HFFc6 (cell line): Measurements from ENCODE around the gene RCSD1. TPM values are rescaled to one million over a fixed set of nuclear protein-coding genes. Genes with fewer than 3 reads are reported as not detected.

ENCODE experiments used
- DNase-seq: peaks from one replicate; pipeline ENCODE4 v3.0.0-alpha.2; 2018
- H3K27ac Mint-ChIP-seq: 2 replicates; pipeline ENCODE4 v1.8.0; 2020; ENCODE audit warnings: mild to moderate bottlenecking, mixed read lengths
- H3K27me3 Mint-ChIP-seq: 2 replicates; pipeline ENCODE4 v1.8.0; 2021; ENCODE audit warnings: mild to moderate bottlenecking, moderate library complexity, mixed read lengths; ENCODE audit not compliant: insufficient read depth
- H3K36me3 Mint-ChIP-seq: 2 replicates; pipeline ENCODE4 v1.8.0; 2021; ENCODE audit warnings: low read depth, mixed read lengths
- H3K4me1 Mint-ChIP-seq: 2 replicates; pipeline ENCODE4 v1.8.0; 2020; ENCODE audit warnings: low read depth, mixed read lengths
- H3K4me3 Mint-ChIP-seq: 2 replicates; pipeline ENCODE4 v1.8.0; 2020; ENCODE audit warnings: mild to moderate bottlenecking, moderate library complexity, mixed read lengths
- H3K9me3 Mint-ChIP-seq: 2 replicates; pipeline ENCODE4 v1.8.0; 2020; ENCODE audit warnings: mild to moderate bottlenecking, mixed read lengths
- total RNA-seq, 6 experiments: library from RNA; stranded (reverse); fragmentation: NEBNext Ultra II Directional; extraction: Animal tissue kit (Norgen Biotek cat#: 25700); gene quantifications; 2 replicates in 1 of 6; 3 replicates in 5 of 6; pipeline ENCODE4 v1.2.3, GENCODE V29; 2021
- TF ChIP-seq, protein P1 (sequence below): fragments of 200-600 bp; sonication (generic); IDR thresholded peaks from 2 replicates; pipeline ENCODE4 v1.5.0; 2021; ENCODE audit warnings: antibody characterized with exemption, mild to moderate bottlenecking

Gene RCSD1
- total RNA-seq, 6 experiments from 2014 or later, result not detected

DNA sequence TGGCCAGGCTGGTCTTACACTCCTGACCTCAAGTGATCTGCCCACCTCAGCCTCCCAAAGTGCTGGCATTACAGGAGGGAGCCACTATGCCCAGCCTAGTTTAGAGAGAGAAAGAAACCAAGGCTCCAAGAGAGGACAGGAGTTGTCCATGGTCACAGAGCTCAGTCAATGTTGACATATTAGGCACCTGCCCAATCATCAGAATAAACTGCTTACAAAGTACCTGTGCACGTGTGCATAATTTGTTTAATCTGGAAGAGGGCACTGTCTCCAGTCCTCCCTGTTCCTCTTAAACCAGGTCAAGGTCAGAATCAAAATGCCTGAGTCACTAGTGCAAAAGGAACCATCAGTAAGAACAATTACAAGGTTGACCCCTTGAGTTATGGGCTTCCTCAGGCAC lies 71.5 kb downstream of the RCSD1 start:
- TF ChIP-seq, protein P1, sequence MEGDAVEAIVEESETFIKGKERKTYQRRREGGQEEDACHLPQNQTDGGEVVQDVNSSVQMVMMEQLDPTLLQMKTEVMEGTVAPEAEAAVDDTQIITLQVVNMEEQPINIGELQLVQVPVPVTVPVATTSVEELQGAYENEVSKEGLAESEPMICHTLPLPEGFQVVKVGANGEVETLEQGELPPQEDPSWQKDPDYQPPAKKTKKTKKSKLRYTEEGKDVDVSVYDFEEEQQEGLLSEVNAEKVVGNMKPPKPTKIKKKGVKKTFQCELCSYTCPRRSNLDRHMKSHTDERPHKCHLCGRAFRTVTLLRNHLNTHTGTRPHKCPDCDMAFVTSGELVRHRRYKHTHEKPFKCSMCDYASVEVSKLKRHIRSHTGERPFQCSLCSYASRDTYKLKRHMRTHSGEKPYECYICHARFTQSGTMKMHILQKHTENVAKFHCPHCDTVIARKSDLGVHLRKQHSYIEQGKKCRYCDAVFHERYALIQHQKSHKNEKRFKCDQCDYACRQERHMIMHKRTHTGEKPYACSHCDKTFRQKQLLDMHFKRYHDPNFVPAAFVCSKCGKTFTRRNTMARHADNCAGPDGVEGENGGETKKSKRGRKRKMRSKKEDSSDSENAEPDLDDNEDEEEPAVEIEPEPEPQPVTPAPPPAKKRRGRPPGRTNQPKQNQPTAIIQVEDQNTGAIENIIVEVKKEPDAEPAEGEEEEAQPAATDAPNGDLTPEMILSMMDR, result no peak
- Mint-ChIP-seq H3K36me3 (no peaks in the 10 kb centered on the region), H3K27ac (no peak overlapping the region), H3K4me1 (no peaks in the 10 kb centered on the region), H3K27me3 (peaks cover 35% of the 10 kb centered on the region), H3K4me3 (no peak overlapping the region), H3K9me3 (no peaks in the 10 kb centered on the region)
- DNase-seq, result no peak

DNA sequence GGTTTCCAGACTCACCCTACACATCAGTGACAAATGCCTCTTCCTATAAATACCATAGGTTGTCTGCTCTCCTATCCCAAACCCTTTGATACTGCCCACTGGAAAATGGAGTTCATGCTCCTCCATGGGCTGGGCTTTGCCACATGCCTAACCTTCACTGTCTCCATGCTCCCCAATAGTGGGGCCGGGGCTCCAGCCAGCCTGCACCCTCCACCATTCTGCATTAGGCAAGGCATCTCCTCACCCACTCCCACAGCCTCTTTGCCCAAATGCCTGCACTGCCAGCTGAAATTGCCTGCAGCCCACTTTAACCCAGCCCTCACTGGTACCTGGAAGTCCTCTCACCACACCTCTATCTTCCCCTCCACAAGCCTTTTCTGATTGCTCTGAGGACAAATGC lies 73.5 kb downstream of the RCSD1 start:
- no peaks in the 10 kb centered on the region for H3K36me3 Mint-ChIP-seq
- H3K27me3 Mint-ChIP-seq, result peaks cover 34% of the 10 kb centered on the region
- H3K9me3 Mint-ChIP-seq, result no peaks in the 10 kb centered on the region
- H3K4me3 Mint-ChIP-seq, result no peak overlapping the region
- H3K4me1 Mint-ChIP-seq, result no peaks in the 10 kb centered on the region
- no peak for DNase-seq
- no peak overlapping the region for H3K27ac Mint-ChIP-seq
- TF ChIP-seq, protein P1, result no peak

DNA sequence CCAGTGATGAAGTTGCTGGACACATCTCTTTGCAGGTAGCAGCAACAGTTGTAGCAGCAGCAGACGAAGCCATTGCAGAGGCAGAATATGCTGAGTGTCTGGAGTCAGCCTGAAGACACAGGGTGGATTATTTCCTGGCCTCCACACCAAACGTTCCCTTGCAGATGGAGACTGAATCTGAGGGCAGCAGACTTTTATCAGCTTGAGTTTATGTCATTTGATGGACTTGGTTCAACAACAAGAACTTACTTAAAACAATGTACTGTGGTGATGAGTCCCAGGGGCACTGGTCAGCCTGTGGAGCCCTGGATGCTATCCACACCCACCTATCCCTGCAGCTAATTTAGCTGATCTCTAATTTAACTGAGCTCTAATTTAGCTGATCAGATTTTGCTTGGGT lies 74.7 kb downstream of the RCSD1 start:
- no peaks in the 10 kb centered on the region for H3K4me1 Mint-ChIP-seq
- TF ChIP-seq, protein P1, result no peak
- H3K36me3 Mint-ChIP-seq, result no peaks in the 10 kb centered on the region
- H3K9me3 Mint-ChIP-seq, result no peaks in the 10 kb centered on the region
- no peak overlapping the region for H3K27ac Mint-ChIP-seq
- no peak overlapping the region for H3K4me3 Mint-ChIP-seq
- peaks cover 35% of the 10 kb centered on the region for H3K27me3 Mint-ChIP-seq
- no peak for DNase-seq

GRCh38 chr1:167705250-167705649 lies 75.2 kb downstream of the RCSD1 start:
- no peaks in the 10 kb centered on the region for H3K9me3 Mint-ChIP-seq
- no peak overlapping the region for H3K27ac Mint-ChIP-seq
- H3K36me3 Mint-ChIP-seq, result no peaks in the 10 kb centered on the region

DNA sequence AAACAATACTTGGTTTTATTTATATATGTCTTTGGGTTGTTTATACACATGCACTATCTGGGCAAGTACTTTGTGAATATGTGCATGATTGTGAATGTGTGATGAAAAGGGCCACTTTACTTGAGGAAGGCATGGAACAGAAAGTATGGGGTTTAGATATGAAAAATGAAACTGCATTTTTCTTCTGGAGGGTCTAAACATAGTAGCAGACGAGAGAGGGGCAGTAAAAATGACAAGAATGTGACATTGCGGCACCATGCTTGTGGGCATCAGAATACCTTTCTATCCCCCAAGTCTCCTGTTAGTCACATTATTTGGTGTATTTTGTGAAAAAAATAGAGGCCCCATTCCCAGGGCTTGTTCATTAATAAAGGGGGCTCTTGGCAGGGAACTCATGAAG lies 76.3 kb downstream of the RCSD1 start:
- Mint-ChIP-seq H3K36me3 (no peaks in the 10 kb centered on the region), H3K27ac (no peak overlapping the region), H3K4me3 (no peak overlapping the region), H3K27me3 (peaks cover 31% of the 10 kb centered on the region), H3K4me1 (no peaks in the 10 kb centered on the region), H3K9me3 (no peaks in the 10 kb centered on the region)
- TF ChIP-seq, protein P1, result no peak
- no peak for DNase-seq

More at GRCh38 chr1:167705250-167705649, 75.2 kb downstream of the RCSD1 start:
- no peak for DNase-seq
- Mint-ChIP-seq H3K4me3 (no peak overlapping the region), H3K27me3 (peaks cover 31% of the 10 kb centered on the region), H3K4me1 (no peaks in the 10 kb centered on the region)
- TF ChIP-seq, protein P1, result no peak
